Measurements from ENCODE around the gene MATCAP1. TPM values are rescaled to one million over a fixed set of nuclear protein-coding genes. Genes with fewer than 3 reads are reported as not detected.

The MATCAP1 gene
- total and polyA plus RNA-seq, 4 donors = 18.5 to 41.8 (median 26.0) TPM

DNA sequence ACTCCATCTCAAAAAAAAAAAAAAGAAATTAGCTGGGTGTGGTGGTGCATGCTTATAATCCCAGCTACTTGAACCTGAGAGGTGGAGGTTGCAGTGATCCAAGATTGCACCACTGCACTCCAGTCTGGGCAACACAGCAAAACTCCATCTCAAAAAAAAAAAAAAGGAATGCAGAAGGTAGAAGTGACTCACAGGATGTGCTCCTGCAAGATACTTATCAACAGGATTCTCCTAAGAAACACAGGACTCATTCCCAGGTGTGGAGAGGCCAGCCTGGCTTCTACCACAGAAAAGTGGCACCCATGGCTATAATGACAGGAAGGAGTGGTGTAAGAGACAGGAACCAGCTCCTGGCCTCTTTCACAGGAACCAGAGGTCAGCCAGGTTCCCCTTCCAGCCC is 29.0 kb upstream of the MATCAP1 start:
- Histone ChIP-seq H3K4me3 (no peak overlapping the region), H3K9me3 (ENCODE audit: control insufficient read depth in 4 of 4, insufficient read depth in 3 of 4, low read length in 3 of 4) (no peaks in the 10 kb centered on the region), H3K9ac (ENCODE audit: insufficient read depth in 1 of 2, low read length in 2 of 2) (no peak overlapping the region), H3K36me3 (ENCODE audit: control insufficient read depth in 4 of 4, insufficient read depth in 4 of 4, low read length in 4 of 4) (peaks cover 0 to 1% (median 0%) of the 10 kb centered on the region in 4 donors), H3K4me1 (ENCODE audit: control insufficient read depth in 5 of 5, insufficient read depth in 5 of 5, low read length in 5 of 5) (peaks cover 6 to 26% (median 16%) of the 10 kb centered on the region in 5 donors), H3K27ac (ENCODE audit: low read depth in 1 of 2, low read length in 1 of 2) (peak overlapping the region in 1 of 2 donors; percentile 4), H3K27me3 (ENCODE audit: control insufficient read depth in 3 of 3, insufficient read depth in 3 of 3, low read length in 2 of 3) (no peaks in the 10 kb centered on the region)
- DNase-seq (no peak), ATAC-seq (ENCODE audit: insufficient read depth, low FRiP score) (no peak)
- TF ChIP-seq, protein P1, sequence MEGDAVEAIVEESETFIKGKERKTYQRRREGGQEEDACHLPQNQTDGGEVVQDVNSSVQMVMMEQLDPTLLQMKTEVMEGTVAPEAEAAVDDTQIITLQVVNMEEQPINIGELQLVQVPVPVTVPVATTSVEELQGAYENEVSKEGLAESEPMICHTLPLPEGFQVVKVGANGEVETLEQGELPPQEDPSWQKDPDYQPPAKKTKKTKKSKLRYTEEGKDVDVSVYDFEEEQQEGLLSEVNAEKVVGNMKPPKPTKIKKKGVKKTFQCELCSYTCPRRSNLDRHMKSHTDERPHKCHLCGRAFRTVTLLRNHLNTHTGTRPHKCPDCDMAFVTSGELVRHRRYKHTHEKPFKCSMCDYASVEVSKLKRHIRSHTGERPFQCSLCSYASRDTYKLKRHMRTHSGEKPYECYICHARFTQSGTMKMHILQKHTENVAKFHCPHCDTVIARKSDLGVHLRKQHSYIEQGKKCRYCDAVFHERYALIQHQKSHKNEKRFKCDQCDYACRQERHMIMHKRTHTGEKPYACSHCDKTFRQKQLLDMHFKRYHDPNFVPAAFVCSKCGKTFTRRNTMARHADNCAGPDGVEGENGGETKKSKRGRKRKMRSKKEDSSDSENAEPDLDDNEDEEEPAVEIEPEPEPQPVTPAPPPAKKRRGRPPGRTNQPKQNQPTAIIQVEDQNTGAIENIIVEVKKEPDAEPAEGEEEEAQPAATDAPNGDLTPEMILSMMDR (IDR thresholded peaks at IDR 0.05; ENCODE audit: control extremely low read depth, extremely low read depth) = no peak

- TF ChIP-seq, protein P1 (IDR thresholded peaks at IDR 0.05; ENCODE audit: control extremely low read depth, extremely low read depth) = no peak
- no peak overlapping the region for H3K9ac ChIP-seq (ENCODE audit: insufficient read depth in 1 of 2, low read length in 2 of 2)
Measured at GRCh38 chr16:67211674-67212073, 27.9 kb upstream of the MATCAP1 start.

DNA sequence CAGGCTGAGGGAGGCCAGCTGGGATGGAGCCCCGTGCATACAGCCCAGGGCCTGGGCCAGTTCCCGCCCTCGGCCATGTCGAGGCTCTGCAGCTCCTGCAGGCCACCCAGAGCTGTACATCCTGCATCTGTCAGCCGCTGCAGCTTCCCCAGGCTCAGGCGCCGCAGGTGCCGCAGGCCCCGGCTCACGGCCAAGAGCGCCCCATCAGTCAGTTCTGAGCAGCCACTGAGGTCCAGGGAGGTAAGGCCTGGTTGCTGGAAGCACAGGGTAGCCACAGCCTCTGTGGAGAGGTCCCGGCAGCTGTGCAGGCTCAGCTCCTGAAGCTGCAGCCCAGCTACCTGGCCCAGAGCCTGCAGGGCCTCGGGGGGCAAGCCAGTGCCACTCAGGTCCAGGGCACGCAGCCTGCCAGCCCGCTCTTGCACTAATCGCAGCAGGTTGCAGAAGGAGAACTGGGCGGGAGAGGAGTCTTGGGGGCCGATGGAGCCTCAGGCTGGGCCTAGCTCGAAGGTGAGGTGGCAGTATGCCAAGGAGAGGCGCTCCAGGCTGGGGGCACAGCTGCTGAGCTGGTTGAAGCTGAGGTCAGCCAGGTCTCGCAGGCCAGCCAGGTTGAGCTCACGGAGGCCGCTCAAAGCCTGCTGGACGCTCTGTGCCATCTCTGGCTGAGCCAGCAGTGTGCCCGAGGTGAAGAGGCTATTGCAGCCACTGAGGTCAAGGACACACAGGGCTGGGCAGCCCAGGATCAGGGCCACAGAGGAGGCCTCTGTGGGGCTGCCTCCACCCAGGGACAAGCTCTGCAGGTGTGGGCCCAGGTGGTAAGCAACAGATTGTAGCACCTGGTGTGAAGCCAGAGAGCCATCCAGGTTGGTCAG is 26.5 kb upstream of the MATCAP1 start:
- no peak for ATAC-seq (ENCODE audit: insufficient read depth, low FRiP score)
- Histone ChIP-seq H3K9ac (ENCODE audit: insufficient read depth in 1 of 2, low read length in 2 of 2) (no peak overlapping the region), H3K27ac (ENCODE audit: low read depth in 1 of 2, low read length in 1 of 2) (no peak overlapping the region), H3K36me3 (ENCODE audit: control insufficient read depth in 4 of 4, insufficient read depth in 4 of 4, low read length in 4 of 4) (peaks cover 0 to 4% (median 2%) of the 10 kb centered on the region in 4 donors), H3K9me3 (ENCODE audit: control insufficient read depth in 4 of 4, insufficient read depth in 3 of 4, low read length in 3 of 4) (no peaks in the 10 kb centered on the region), H3K4me3 (no peak overlapping the region), H3K27me3 (ENCODE audit: control insufficient read depth in 3 of 3, insufficient read depth in 3 of 3, low read length in 2 of 3) (no peaks in the 10 kb centered on the region), H3K4me1 (ENCODE audit: control insufficient read depth in 5 of 5, insufficient read depth in 5 of 5, low read length in 5 of 5) (peaks cover 0 to 7% (median 0%) of the 10 kb centered on the region in 5 donors)
- TF ChIP-seq, protein P1 (IDR thresholded peaks at IDR 0.05; ENCODE audit: control extremely low read depth, extremely low read depth) = no peak
- no peak for DNase-seq
- WGBS, 2 donors = 90 to 94% methylated on average over 25 of the region's 25 CpGs

More at GRCh38 chr16:67211674-67212073, 27.9 kb upstream of the MATCAP1 start:
- Histone ChIP-seq H3K36me3 (ENCODE audit: control insufficient read depth in 4 of 4, insufficient read depth in 4 of 4, low read length in 4 of 4) (peaks cover 0 to 3% (median 1%) of the 10 kb centered on the region in 4 donors), H3K9me3 (ENCODE audit: control insufficient read depth in 4 of 4, insufficient read depth in 3 of 4, low read length in 3 of 4) (no peaks in the 10 kb centered on the region), H3K27me3 (ENCODE audit: control insufficient read depth in 3 of 3, insufficient read depth in 3 of 3, low read length in 2 of 3) (no peaks in the 10 kb centered on the region), H3K4me3 (no peak overlapping the region), H3K4me1 (ENCODE audit: control insufficient read depth in 5 of 5, insufficient read depth in 5 of 5, low read length in 5 of 5) (peaks cover 2 to 16% (median 10%) of the 10 kb centered on the region in 5 donors), H3K27ac (ENCODE audit: low read depth in 1 of 2, low read length in 1 of 2) (no peak overlapping the region)
- WGBS, 2 donors = 87 to 88% methylated on average over 7 of the region's 7 CpGs
- DNase-seq (no peak), ATAC-seq (ENCODE audit: insufficient read depth, low FRiP score) (no peak)
